GM23248 (cell line): ENCODE results near the gene SPTB. TPM values are rescaled to one million over a fixed set of nuclear protein-coding genes. Genes with fewer than 3 reads are reported as not detected.

Experiments used
- DNase-seq: peaks from one replicate; pipeline ENCODE4 v3.0.0-alpha.2; 2015
- H2AFZ ChIP-seq: fragments of 200-600 bp; sonication (generic); 2 replicates; pipeline ENCODE4 v1.6.1; 2016; ENCODE audit warnings: antibody characterized with exemption
- H3F3A ChIP-seq: fragments of 200-600 bp; sonication (generic); 2 replicates; pipeline ENCODE4 v1.6.1; 2016; ENCODE audit warnings: mild to moderate bottlenecking, antibody characterized with exemption, mixed run types; ENCODE audit not compliant: insufficient read depth
- H3K27ac ChIP-seq: fragments of 200-600 bp; sonication (generic); 2 replicates; pipeline ENCODE4 v1.5.1; 2016; ENCODE audit warnings: mild to moderate bottlenecking
- H3K27me3 ChIP-seq: fragments of 200-600 bp; sonication (generic); replicated peaks from 2 replicates; pipeline ENCODE4 v1.6.1; 2016; ENCODE audit warnings: mild to moderate bottlenecking; ENCODE audit not compliant: insufficient read depth
- H3K36me3 ChIP-seq: fragments of 200-600 bp; sonication (generic); 2 replicates; pipeline ENCODE4 v1.6.1; 2016; ENCODE audit warnings: low read depth, mild to moderate bottlenecking
- H3K4me1 ChIP-seq: fragments of 200-600 bp; sonication (generic); 2 replicates; pipeline ENCODE4 v1.6.1; 2016; ENCODE audit warnings: mild to moderate bottlenecking; ENCODE audit not compliant: insufficient read depth
- H3K4me2 ChIP-seq: fragments of 200-600 bp; sonication (generic); one replicate; pipeline ENCODE4 v1.6.1; 2016; ENCODE audit warnings: mild to moderate bottlenecking; ENCODE audit not compliant: unreplicated experiment
- H3K4me3 ChIP-seq: fragments of 200-600 bp; sonication (generic); 2 replicates; pipeline ENCODE4 v1.5.1; 2016; ENCODE audit warnings: mild to moderate bottlenecking
- H3K79me2 ChIP-seq: fragments of 200-600 bp; sonication (generic); 2 replicates; pipeline ENCODE4 v1.6.1; 2016; ENCODE audit warnings: mild to moderate bottlenecking; ENCODE audit not compliant: insufficient read depth
- H3K9ac ChIP-seq: fragments of 200-600 bp; sonication (generic); 2 replicates; pipeline ENCODE4 v1.6.1; 2016; ENCODE audit warnings: mild to moderate bottlenecking
- H3K9me2 ChIP-seq: fragments of 200-600 bp; sonication (generic); 2 replicates; pipeline ENCODE4 v1.6.1; 2016; ENCODE audit warnings: mixed run types, mild to moderate bottlenecking, moderate library complexity; ENCODE audit not compliant: insufficient read depth
- H3K9me3 ChIP-seq: fragments of 200-600 bp; sonication (generic); one replicate; pipeline ENCODE4 v1.6.1; 2017; ENCODE audit warnings: low read depth
- H4K20me1 ChIP-seq: fragments of 200-600 bp; sonication (generic); 2 replicates; pipeline ENCODE4 v1.6.0; 2016; ENCODE audit not compliant: insufficient read depth
- EZH2 ChIP-seq: fragments of 200-600 bp; sonication (generic); IDR thresholded peaks from 2 replicates; pipeline ENCODE4 v1.6.1; 2018; ENCODE audit warnings: antibody characterized with exemption, mild to moderate bottlenecking; ENCODE audit not compliant: insufficient read depth, poor library complexity, severe bottlenecking
- EZH2phosphoT487 ChIP-seq: fragments of 200-600 bp; sonication (generic); IDR thresholded peaks from 2 replicates; pipeline ENCODE4 v1.6.1; 2018; ENCODE audit warnings: antibody characterized with exemption, moderate library complexity, mild to moderate bottlenecking, low read depth; ENCODE audit not compliant: insufficient read depth
- WGBS, 2 experiments: methylation state at CpG; one replicate each; pipeline ENCODE4 v1.1.6; 2015 to 2017; ENCODE audit warnings: low lambda C conversion rate in 2 of 2, low coverage in 1 of 2; ENCODE audit errors: missing lambda C conversion rate in 2 of 2; 5-methylcytosine and 5-hydroxymethylcytosine counted together
- in situ Hi-C: fragments of 300-500 bp; cut with MboI; formaldehyde crosslinking; loops from 2 replicates; pipeline ENCODE4 v1.15.0; 2020
- polyA plus RNA-seq: library from polyadenylated mRNA; unstranded; fragments of >200 nt; fragmentation: Nextera tagmentation; extraction: Ambion mirVana; gene quantifications from 2 replicates; pipeline ENCODE4 v1.2.1, GENCODE V29; 2016
- total RNA-seq: library from RNA; depleted of rRNA; stranded (reverse); fragments of >200 nt; shearing (Covaris generic); gene quantifications from 2 replicates; pipeline ENCODE4 v1.2.3, GENCODE V29; 2014

The SPTB gene
- total and polyA plus RNA-seq, 2 experiments from 2014 or later, result 0.06 to 0.11 TPM

DNA sequence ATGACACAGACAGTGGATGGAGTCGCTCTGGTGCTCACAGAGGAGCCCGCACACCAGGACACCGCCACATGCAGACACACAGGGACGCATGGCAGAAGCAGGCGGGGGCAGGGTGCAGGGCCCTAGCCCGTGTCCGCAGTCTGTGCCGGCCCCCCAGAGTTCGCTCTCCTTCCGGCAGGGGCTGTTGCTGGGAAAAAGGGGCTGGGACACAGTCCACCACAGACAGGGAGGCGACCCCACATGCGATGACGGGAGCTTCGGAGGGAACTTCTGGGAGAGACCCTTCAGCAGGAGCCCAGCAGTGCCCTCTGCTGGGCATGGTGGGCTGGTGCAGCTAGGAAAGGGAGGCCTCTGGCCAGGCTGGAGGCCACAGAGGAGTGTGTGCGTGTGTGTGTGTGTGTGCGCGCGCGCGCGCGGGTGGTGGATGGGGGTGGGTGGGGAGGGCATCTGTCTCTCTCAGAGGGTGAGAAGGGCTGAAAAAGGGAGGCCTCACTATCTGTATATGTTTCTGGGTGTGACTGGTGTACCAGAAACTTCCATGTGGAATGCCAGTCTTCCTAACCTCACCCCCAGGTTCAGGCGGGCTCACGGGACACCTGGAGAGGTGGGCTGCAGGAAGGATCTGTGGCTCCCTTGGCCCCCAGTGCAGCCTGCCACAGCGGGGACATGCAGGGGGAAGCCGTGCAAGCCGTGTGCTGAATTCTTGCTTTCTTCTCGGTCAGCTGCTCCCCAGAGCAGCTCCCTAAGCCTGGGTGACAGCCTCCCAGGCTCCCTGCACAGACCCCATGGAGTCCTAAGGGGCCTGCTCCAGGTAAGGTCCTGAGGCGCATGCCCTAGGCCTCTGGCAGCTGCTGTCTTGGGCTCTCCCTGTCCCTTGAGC lies 114.8 kb downstream of the SPTB start:
- H3K9me2 ChIP-seq, result no peaks in the 10 kb centered on the region
- no peaks in the 10 kb centered on the region for H3K9me3 ChIP-seq
- peaks cover 23% of the 10 kb centered on the region for H3F3A ChIP-seq
- H2AFZ ChIP-seq, result peak overlapping the region; percentile 62
- no peaks in the 10 kb centered on the region for H4K20me1 ChIP-seq
- H3K79me2 ChIP-seq, result no peaks in the 10 kb centered on the region
- no peak for TF ChIP-seq EZH2
- DNase-seq, result peak; percentile 77
- peak overlapping the region; percentile 66 for H3K4me2 ChIP-seq
- peak overlapping the region; percentile 56 for H3K4me3 ChIP-seq
- peak overlapping the region; percentile 10; the same call in 1 of the 2 replicates for H3K27ac ChIP-seq
- in situ Hi-C loops, result no loop called here
- H3K27me3 ChIP-seq, result no peaks in the 10 kb centered on the region
- no peaks in the 10 kb centered on the region for H3K36me3 ChIP-seq
- H3K4me1 ChIP-seq, result peaks cover 18% of the 10 kb centered on the region
- peak overlapping the region; percentile 60 for H3K9ac ChIP-seq
- 17 to 30% methylated on average over 21 to 28 of the region's 29 CpGs for WGBS, 2 experiments

DNA sequence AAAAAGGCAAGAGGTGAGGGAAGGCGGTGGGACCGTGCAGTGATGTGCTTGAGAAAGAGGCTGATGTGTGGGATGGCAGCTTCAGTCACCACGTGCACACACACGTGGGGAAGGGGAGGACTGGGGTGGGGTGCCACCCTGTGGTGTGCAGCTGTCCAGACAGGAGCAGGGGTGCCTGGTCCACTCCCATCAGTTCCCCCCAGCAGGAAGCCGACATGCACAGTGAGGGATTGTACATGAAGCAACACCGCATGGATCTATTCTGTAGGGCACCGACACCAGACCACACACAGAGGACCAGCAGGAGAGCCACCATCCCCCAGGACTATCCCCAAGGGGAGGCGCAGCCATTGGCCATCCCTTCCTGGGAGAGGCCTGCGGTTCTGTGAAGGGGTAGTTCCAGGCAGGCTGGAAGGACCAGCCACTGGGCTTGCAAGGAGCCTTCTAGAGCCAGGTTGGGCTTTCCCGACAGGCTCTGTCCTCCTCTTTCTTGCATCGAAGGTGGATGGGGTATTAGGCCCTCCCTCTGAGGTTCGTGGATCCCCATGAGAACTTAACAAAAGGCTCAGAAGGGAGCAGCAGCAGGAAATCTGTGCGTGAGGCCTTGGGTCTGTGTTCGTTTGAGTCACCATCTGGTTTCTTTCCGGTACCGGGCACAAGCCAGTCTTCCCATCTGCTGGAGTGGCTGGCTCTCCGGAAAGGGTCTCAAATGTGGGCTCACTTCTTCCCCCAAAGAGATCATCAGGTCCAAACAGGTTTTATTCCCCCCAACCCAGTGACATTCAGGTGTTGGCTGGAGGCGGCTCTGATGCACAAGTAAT lies 115.7 kb downstream of the SPTB start:
- peak; percentile 74 for DNase-seq
- Histone ChIP-seq H3K4me3 (peak overlapping the region; percentile 56), H3K27me3 (no peaks in the 10 kb centered on the region), H4K20me1 (no peaks in the 10 kb centered on the region), H3K36me3 (no peaks in the 10 kb centered on the region), H2AFZ (peak overlapping the region; percentile 62), H3K9ac (peak overlapping the region; percentile 60), H3F3A (peaks cover 23% of the 10 kb centered on the region), H3K27ac (peak overlapping the region; percentile 10; the same call in 1 of the 2 replicates), H3K9me2 (no peaks in the 10 kb centered on the region), H3K79me2 (no peaks in the 10 kb centered on the region), H3K4me1 (peaks cover 21% of the 10 kb centered on the region), H3K9me3 (no peaks in the 10 kb centered on the region), H3K4me2 (peak overlapping the region; percentile 66)
- in situ Hi-C loops, result no loop called here
- TF ChIP-seq EZH2 (no peak), EZH2phosphoT487 (no peak)
- 55 to 60% methylated on average over 18 of the region's 18 CpGs for whole genome bisulfite sequencing, 2 experiments

DNA sequence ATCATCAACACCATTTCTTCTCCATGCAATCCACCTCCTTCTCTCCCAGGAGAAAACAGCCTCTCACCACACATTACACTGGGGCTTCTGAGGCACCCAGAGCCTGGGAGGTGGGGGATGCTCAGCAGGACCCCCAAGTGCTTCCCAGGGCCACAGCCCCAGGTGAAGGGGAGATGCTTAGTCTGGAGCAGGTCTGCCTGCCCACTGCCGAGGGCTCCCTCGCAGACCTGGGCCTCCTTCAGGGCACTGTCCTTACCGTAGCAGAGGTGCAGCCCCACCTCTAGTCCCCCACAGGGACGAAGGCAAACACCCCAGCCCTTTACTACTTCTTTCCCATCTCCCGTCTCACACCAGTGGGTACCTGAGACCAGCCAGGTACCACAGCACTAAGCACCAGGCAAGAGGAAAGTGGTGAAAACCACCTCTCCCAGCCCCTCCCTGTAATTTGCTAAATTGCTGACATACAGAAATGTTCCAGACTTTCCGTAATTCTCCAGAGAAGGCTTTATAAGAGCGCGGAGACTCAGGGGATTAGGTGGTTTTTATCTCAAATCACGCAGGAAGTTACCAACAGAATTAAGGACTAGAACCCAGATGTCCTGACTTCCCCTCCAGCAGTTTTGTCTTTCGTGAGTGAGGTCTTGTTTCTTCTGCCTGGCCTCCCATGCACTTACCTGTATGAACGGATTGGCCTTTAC lies 116.5 kb downstream of the SPTB start:
- Histone ChIP-seq H2AFZ (no peak overlapping the region), H3K27me3 (no peaks in the 10 kb centered on the region), H3K9me3 (no peaks in the 10 kb centered on the region), H3K4me3 (no peak overlapping the region), H3F3A (peaks cover 23% of the 10 kb centered on the region), H3K79me2 (no peaks in the 10 kb centered on the region), H4K20me1 (no peaks in the 10 kb centered on the region), H3K36me3 (no peaks in the 10 kb centered on the region), H3K4me2 (no peak overlapping the region), H3K4me1 (peaks cover 29% of the 10 kb centered on the region), H3K9me2 (no peaks in the 10 kb centered on the region), H3K9ac (no peak overlapping the region), H3K27ac (no peak overlapping the region)
- WGBS, 2 experiments, result 97 to 99% methylated on average over 11 of the region's 11 CpGs
- TF ChIP-seq EZH2 (no peak), EZH2phosphoT487 (no peak)
- no peak for DNase-seq
- in situ Hi-C loops, result no loop called here
